Loucy (cell line): ENCODE measurements around the gene BAMBI.

Source experiments
- EZH2phosphoT487 ChIP-seq: fragments of 200-600 bp; IDR thresholded peaks from 2 replicates; pipeline ENCODE4 v1.6.1; 2018; ENCODE audit warnings: antibody characterized with exemption, mild to moderate bottlenecking, moderate library complexity, borderline replicate concordance
- TF ChIP-seq, protein P1 (sequence below): fragments of 200-600 bp; sonication (generic); conservative IDR thresholded peaks from 2 replicates; pipeline ENCODE4 v1.5.1; 2014; ENCODE audit warnings: mild to moderate bottlenecking, antibody characterized with exemption, low read length

DNA sequence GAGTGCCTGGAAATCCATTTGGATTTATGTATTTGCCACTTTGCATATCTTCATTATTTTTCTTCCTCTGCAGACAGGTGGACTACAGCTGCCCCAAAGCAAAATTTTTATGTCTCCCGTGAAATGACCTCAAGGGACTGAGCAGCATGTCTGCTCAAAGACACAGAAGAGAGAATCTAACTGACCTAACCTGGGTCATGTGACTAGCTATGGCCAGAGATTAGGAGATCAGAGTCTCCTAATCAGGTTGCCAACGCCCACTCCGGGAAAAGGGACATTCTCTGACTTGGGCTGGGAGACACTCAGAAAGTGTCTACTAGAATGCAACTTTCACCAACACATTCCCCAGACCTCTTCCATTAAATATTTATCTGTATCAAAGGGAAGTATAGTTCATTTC lies 2.5 kb upstream of the BAMBI start:
- TF ChIP-seq, protein P1, sequence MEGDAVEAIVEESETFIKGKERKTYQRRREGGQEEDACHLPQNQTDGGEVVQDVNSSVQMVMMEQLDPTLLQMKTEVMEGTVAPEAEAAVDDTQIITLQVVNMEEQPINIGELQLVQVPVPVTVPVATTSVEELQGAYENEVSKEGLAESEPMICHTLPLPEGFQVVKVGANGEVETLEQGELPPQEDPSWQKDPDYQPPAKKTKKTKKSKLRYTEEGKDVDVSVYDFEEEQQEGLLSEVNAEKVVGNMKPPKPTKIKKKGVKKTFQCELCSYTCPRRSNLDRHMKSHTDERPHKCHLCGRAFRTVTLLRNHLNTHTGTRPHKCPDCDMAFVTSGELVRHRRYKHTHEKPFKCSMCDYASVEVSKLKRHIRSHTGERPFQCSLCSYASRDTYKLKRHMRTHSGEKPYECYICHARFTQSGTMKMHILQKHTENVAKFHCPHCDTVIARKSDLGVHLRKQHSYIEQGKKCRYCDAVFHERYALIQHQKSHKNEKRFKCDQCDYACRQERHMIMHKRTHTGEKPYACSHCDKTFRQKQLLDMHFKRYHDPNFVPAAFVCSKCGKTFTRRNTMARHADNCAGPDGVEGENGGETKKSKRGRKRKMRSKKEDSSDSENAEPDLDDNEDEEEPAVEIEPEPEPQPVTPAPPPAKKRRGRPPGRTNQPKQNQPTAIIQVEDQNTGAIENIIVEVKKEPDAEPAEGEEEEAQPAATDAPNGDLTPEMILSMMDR = no peak
- TF ChIP-seq EZH2phosphoT487 = no peak
